Measurements from ENCODE around the gene LRRC3B. TPM values are rescaled to one million over a fixed set of nuclear protein-coding genes. Genes with fewer than 3 reads are reported as not detected.
"Not testable (repeated sequence)": the region's sequence is repeated elsewhere in the genome, so short reads cannot be mapped to it uniquely, and the experiment has no call there.

LRRC3B gene, protein sequence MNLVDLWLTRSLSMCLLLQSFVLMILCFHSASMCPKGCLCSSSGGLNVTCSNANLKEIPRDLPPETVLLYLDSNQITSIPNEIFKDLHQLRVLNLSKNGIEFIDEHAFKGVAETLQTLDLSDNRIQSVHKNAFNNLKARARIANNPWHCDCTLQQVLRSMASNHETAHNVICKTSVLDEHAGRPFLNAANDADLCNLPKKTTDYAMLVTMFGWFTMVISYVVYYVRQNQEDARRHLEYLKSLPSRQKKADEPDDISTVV
- not detected for polyA plus RNA-seq (2012; ENCODE audit: insufficient read depth, insufficient read length)

DNA sequence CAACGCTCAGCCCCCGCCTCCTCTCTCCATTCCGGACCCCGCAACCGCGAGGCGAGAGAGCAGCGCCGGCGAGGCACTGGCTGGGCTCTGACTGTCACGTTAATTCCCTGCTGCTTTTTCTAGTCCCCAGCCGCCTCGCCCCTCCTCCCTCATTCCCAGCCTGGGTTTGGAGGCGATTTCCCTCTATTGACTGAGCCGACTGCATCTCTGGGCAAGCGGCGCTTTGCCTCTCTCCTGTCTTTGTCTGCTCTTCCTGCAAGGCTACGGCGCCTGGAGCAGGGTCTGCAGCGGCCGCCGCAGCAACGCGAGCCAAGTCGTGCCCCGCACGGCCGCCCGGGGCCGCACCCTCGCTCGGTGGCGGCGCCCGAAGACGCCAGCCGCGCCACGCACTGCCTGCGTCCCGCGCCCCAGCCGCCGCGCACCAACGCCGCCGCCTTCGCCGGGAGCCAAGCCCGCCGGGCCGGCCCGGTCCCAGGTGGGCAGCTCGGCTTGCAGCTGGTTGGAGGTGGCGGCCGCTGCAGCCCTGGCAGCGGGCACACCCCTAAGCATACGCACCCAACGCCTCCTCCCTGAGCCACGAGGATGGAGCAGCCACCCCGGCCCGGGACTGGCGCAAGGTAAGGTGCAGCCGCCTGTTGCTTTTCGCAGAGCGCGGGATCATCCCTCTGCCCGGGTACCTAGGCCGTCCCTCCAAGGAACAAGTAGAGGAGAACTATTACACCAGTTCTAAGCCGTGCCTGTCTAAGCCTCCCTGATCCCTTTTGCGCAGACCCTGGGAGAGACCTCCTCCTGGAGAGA is at the start of gene LRRC3B:
LRRC3B (plus strand) TSS at position 152 of the 798 bp plus-strand sequence. CDS start 86,901 bp downstream, outside the sequence.
- no peak for DNase-seq (ENCODE audit: low read depth, low spot score)
- no peak within 1 kb of the TSS for H3K4me3 ChIP-seq (ENCODE audit: low read length)

DNA sequence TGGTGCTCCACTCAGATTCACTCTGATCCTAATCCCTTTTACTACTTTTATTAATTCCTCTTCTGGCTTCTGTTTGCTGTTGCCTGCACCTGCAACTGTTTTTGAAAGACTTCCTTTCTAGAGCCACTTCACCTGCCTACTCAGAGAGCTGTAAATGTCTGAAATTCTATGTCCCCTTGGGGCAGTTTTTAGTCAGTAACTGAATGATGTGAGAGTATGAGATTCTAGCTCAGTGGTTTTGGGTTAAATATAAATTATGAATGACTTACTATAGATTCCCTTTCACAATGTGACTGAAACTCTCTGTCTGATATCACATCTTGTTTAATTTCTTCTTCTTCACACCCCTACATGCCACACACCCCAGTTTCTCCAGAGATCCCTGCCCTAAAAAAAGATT is 47.8 kb upstream of the LRRC3B start:
- DNase-seq (ENCODE audit: low read depth, low spot score) = no peak
- H3K4me3 ChIP-seq (ENCODE audit: low read length) = no peak overlapping the region

DNA sequence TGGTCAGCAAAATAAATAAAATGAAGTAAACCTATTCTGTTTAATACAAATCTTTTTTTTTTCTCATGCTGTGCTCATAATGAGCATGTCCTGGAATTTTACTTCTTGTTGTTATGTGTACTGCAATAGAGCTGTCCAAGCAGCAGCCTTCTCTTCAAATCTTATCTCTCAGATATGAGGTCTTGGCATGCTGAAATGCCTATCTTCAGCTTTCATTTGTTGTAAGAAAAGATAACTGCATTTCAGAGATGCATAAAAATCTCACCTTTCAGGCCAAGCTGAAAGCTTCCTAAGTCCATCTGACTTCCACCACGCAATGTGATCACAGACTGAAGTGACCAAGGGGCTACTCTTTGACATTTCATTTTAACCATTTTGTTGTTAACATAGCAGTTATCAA is 43.5 kb upstream of the LRRC3B start:
- no peak overlapping the region for H3K4me3 ChIP-seq (ENCODE audit: low read length)
- no peak for DNase-seq (ENCODE audit: low read depth, low spot score)

DNA sequence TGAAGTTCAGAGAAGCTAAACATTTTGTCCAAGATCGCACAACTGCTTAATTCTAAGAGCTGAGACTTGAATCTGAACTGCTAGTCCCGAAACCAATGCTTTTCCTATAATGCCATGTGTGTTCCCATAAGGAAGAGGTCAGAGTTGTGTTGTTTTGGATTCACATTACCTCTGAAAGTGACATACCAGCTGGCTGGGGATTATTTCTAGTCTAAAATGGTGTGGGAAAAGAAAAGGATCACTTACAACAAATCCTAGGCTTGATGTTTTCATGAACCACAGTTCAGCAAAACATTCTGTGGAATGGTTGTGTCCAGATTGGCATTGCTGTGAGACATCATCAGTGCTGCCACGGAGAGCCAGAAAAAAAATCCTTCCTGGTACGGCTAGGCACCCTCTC is 35.0 kb upstream of the LRRC3B start:
- no peak for DNase-seq (ENCODE audit: low read depth, low spot score)
- no peak overlapping the region for H3K4me3 ChIP-seq (ENCODE audit: low read length)

DNA sequence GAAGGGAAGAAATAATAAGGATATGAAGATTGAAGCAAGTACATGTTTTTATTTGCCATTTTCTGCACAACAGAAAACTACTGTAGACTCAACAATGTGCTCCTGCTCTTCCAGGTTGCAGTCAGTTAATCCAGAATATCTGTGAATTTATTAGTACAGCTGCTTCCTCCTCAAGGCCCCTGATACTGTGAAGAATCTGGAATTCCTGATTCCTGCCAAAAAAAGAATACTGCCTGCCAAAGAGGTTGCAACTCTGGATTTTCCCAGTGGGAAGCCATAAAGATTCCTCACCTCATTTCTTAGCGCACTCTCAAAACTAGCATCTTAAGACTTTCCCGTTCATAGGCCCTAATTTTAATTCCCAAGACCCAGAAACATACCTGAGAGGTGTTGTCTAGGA is 33.6 kb upstream of the LRRC3B start:
- DNase-seq (ENCODE audit: low read depth, low spot score) = no peak
- H3K4me3 ChIP-seq (ENCODE audit: low read length) = no peak overlapping the region

DNA sequence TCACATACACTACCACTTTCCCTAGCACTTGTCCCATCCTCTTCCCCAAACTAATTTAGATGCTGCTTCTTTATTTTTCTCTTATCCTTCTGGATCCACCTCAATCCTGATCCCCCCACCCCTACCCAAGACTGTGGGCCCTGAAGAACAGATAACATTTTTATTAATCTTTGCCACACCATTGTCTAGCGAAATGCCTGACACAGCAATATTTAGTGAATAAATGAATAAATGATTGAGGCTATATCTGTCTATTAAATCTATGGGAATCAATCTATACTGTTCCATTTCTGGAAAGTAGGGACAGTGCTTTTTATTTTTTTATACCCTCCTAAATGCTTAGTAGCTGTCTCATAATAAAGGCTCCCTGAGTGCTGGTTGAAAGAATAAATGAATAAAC is 32.9 kb upstream of the LRRC3B start:
- DNase-seq (ENCODE audit: low read depth, low spot score) = no peak

DNA sequence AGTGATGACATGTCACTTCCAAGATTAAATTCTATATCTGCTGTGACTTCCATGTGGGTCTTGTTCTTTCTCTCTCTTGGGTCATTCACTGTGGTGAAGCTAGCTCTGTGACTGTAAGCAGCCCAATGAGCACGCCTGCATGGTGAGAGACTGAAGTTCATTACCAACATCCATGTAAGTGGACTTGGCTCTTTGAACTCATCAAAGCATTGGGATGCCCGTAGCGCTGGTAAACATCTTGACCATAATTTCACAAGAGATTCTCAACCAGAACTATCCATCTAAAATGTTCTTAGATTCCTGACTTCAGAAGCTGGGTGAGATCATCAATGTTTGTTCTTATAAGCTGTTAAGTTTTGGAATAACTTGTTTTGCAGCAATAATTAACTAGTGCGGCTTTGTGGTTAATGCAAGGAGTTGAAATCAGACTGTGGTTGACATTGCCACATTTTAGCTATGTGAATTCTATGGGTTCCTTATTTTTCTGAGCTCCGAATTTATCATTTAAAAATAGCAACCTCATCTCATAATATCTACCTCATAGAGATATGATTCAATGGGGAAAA is 31.6 kb upstream of the LRRC3B start:
- DNase-seq (ENCODE audit: low read depth, low spot score) = no peak
- no peak overlapping the region for H3K4me3 ChIP-seq (ENCODE audit: low read length)

More for the DNA sequence above, 32.9 kb upstream of the LRRC3B start:
- no peak overlapping the region for H3K4me3 ChIP-seq (ENCODE audit: low read length)

DNA sequence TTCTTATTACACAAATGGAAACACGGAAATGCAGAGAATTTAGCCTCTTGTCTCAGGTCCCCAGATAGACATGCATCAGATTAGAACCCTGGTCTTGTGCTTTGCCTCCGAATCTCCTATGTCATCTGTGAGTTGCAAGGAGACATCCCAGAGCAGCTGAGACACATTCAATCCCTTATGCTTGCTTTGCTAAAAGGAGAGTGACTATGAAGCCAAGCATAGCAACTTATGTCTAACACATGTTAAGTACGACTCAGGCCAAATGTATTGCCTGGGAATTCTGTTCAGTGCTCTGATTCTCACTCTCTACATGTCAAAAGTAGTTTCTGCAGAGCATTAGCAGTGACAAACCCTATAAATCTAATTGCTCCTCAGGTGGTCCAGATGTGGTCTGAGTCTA is 30.6 kb upstream of the LRRC3B start:
- H3K4me3 ChIP-seq (ENCODE audit: low read length) = no peak overlapping the region
- DNase-seq (ENCODE audit: low read depth, low spot score) = no peak

DNA sequence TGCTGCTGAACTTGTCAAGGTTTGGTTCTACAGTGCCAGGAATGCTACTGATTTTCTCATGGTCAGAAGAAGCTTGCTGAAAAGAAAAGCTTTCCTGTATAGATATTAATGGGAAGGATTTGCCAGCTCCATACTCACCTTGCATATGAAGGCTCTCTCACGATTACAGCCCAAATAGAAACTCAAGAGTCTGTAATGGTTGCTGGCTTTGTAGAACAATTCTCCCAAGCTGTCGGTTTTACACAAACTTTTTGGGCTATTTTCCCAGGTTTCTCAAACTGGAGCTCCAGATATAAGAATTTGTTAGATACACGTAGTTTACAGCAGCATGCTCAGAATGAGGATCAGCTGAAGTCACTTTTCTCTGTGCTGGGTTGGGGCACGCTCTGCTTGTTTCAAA is 30.1 kb upstream of the LRRC3B start:
- no peak for DNase-seq (ENCODE audit: low read depth, low spot score)
- no peak overlapping the region for H3K4me3 ChIP-seq (ENCODE audit: low read length)

DNA sequence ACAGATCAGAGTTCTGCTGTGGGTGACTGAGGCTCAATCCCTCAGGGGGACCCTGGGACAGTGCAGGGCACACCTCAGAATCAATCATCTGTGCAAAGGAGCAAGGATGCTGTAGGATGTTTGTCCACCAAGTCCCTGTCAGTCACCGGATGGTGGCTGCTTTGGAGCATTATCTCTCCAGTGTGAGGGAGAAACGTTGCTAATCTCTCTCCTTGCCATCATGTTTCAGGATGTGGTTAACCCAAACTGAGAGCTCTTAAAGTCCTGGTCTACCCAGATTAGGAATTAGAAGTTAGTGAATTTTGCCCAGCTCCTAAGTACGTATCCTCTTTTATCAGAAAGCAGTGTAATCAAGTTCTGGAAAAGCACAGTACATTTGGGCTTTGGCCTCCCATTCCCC is 26.2 kb upstream of the LRRC3B start:
- peak; percentile 79 for DNase-seq (ENCODE audit: low read depth, low spot score)
- H3K4me3 ChIP-seq (ENCODE audit: low read length) = no peak overlapping the region

DNA sequence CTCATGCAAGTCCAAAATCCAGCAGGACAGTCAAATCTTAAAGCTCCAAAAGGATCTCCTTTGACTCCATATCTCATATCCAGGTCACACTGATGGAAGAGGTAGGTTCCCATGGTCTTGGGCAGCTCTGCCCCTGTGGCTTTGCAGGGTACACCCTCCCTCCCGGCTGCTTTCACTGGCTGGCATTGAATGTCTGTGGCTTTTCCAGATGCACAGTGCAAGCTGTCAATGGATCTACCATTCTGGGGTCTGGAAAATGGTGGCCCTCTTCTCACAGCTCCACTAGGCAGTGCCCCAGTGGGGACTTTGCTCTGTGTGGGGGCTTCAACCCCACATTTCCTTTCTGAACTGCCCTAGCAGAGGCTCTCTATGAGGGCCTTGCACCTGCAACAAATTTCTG is 19.3 kb upstream of the LRRC3B start:
- H3K4me3 ChIP-seq (ENCODE audit: low read length); DNase-seq (ENCODE audit: low read depth, low spot score): not testable (repeated sequence)

DNA sequence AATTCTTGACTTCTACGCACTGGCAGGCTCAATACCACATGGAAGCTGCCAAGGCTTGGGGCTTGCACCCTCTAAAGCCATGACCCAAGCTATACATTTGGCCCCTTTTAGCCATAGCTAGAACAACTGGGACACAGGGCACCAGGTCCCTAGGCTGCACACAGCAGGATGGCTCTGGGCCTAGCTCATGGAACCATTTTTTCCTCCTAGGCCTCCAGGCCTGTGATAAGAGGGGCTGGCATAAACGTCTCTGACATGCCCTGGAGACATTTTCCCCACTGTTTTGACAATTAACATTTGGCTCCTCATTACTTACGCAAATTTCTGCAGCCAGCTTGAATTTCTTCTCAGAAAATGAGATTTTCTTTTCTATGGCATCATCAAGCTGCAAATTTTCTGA is 18.8 kb upstream of the LRRC3B start:
- not testable (repeated sequence) for DNase-seq (ENCODE audit: low read depth, low spot score); H3K4me3 ChIP-seq (ENCODE audit: low read length)

DNA sequence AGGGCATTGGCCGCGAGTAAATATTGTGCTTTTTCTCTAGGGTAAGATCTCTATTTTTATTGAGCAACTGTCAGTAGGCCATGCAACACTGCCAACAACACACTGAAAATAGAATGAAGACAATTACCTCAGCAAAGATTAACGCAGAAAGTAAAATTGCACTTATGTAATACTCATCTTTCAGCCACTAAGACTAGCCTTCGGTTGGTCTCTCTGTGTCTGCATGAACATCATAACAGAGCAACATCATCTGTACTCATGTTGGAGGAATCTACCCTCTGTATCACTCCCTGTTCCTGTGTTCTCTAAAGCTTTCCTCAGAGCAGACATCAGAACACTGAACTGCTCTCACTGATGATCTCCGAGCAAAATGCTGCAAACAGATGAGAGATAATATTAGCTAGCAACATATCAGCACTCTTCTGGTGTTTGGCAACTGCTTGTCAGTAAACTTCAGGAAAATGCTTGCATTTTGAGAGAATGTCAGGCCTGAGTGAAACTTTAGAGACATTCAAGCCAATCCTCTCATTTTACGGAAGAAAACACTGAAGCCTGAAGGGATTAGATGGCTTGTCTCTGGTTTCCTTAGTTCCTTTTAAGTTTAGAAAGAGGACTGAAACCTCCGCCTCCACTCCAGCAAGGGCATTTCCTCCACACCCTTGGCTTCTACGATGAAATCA is 8.4 kb upstream of the LRRC3B start:
- DNase-seq (ENCODE audit: low read depth, low spot score) = no peak
- no peak overlapping the region for H3K4me3 ChIP-seq (ENCODE audit: low read length)

DNA sequence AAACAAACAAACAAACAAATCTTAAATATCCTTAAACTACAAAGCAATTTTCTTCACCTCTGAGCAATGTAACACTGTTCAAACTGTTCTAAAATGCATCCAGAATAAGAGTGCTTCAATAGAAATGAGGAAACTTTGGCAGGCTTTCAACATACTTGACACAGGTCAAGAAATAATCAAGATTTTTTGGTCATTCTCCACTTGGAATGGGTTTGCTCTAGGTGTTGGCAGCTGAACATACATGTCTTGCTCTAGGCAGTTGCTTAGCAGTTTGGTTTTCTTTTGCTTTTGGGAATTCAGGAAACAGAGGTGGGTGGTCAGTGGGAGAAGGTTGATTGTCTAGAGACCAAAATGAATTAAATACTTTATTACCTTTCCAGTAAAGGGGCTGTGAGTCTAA is 1.4 kb upstream of the LRRC3B start:
- no peak for DNase-seq (ENCODE audit: low read depth, low spot score)
- no peak overlapping the region for H3K4me3 ChIP-seq (ENCODE audit: low read length)

DNA sequence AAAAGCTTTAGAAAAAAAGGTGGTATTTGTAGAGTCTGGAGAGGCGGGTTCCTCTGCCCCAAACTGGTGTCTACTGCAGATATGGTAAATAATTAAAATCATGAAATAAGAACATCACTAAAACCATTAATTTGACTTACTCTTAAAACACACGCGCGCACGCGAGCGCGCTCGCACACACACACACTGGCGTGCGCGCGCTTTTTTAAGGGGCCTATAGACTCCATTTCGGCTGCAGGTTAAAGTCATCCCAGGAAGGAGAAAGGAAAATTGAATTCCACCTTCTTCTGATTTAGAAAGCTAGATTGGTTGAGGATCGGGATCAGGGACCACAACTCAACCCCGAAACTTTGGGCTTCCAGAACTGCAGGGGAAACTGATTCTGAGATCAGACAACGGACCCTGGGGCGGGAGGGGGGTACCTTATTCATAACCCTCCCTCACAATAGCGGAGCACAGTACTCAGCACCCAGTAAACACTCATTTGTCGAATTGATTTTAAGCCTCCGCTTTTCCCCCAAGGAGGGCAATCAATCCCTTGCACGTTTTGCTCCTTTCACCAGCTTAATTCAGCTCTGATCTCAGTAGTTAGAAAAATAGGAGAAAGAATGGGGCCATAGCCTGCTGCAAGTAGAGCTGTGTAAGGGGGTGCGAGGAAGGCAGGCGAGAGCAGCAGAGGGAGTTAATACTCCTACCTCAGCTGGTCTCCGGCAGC is 509 bp upstream of the LRRC3B start:
- DNase-seq (ENCODE audit: low read depth, low spot score) = no peak
- no peak overlapping the region for H3K4me3 ChIP-seq (ENCODE audit: low read length)

DNA sequence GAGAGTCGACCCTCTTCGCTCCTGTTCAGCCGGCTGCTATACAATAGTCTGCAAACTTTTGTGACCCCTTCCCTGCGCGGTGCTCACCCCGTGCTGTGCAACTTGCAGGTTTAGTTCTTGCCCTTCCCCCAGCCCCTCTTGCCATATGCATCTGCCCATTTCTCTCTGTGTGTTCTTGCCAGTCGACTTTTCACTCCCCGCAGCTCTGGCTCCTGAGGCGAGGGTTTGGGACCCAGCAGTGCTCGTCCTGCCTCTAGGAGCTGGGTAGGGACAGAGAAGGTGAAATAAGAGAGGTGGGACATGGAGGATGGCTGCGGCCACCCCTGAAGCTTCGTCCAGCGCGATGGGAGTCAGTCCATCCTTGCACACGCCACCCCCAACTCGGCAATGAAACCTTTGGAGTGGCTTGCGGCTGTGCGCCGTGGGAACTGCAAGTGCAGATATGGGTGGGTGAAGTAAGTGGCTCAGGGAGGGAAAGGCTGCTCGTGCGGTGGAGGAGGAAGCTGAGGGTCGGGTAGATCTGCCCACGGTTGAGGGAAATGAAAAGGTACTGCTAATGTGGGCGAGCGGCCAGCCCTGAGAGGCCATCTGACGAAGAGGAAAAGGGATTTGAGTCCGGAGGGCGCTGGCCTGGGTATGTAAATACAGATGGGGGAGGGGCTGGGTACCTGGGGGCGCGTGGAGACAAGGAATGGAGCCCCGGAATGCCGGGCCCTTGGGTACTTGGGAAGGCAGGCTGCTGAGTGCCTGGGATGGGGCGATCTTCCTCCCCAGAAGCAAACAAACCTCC is 1.0 kb downstream of the LRRC3B start:
- no peak for DNase-seq (ENCODE audit: low read depth, low spot score)
- H3K4me3 ChIP-seq (ENCODE audit: low read length) = no peak overlapping the region

DNA sequence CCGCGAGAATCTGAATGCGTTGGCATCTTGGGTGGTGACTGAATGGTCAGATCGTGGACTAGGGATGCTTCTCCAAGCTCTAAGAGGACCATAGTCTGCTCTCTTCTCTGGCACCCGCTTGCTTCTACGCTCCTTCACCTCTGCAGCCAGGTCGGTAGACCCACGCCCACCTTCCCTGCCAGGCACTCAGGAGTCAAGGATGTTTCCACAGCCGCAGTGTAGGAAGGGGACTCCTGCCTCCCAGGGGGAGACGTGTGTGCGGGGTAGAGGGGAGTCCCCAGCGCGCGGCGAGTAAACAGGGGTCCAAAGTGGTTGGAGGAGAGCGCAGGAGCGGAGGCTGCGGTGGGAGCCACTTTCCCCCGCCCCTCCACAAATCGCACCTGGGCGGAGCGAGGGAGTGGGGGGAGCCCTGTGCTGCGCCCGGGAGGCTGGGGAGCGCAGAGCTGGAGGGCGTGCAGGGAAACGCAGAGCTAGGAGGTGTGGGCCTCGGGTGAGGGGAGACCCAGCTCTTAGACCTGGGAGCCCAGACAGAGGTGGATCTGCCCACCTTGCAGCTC is 1.7 kb downstream of the LRRC3B start:
- no peak for DNase-seq (ENCODE audit: low read depth, low spot score)
- no peak overlapping the region for H3K4me3 ChIP-seq (ENCODE audit: low read length)

DNA sequence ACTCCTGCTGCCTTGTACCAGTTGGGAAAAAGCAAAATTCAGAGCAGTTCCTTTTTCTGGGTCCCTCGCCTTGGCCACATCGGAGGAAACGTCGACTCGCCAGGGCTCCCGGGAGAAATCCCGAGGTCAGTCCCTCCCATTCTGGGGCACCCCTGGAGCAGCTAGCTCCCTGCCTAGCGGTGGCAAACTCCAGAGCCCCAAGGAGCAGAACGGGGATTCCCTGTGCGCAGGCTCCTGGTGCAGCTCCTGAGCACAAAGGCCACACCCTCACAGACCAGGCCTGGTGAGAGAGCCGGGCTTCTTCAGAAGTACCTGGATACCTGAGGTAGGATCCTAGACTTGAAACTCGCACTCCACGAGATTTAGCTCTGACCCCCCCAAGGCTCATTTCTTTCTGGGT is 2.6 kb downstream of the LRRC3B start:
- DNase-seq (ENCODE audit: low read depth, low spot score) = no peak
- H3K4me3 ChIP-seq (ENCODE audit: low read length) = no peak overlapping the region
